GM12875 (cell line): ENCODE measurements around the gene SLIT3.
"Not testable (repeated sequence)": the region's sequence is repeated elsewhere in the genome, so short reads cannot be mapped to it uniquely, and the experiment has no call there.

ENCODE experiments used
- H3K4me3 ChIP-seq: one replicate; pipeline ENCODE4 v1.5.1; 2011; ENCODE audit warnings: low read depth, low read length, control low read depth
- TF ChIP-seq, protein P1 (sequence below): IDR thresholded peaks from 2 replicates; pipeline ENCODE4 v1.5.1; 2011; ENCODE audit warnings: low read depth, mild to moderate bottlenecking, control low read depth, inconsistent platforms, low read length, moderate library complexity, borderline replicate concordance; ENCODE audit not compliant: insufficient read depth

Gene SLIT3

DNA sequence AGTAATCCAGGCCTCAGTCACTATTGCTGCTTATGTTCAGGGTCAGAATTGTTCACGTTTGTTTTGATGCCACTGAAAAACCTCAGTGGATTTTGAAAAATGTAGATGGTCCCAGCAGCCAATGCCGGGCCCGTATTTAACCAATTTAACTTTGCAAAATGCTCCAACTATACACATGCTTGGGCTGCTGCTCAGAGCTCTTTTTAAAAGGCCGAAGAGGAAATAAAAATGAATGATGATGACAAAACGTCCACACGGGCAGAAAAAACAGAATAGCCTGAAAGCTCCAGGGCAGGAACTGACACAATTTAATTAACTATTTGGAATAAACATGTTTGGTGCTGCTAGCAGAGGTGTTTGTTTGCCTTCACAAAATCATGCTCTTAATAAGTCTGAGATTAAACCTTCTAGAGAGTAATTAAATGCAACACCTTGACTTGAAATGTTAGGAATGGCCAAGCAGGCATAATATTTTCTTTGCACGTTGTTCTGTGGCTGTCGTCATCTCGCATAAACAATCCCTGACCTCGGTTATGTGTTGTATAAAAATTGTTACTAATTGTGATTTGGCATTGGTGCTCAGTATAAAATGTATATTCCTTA is 152.7 kb downstream of the SLIT3 start:
- TF ChIP-seq, protein P1, sequence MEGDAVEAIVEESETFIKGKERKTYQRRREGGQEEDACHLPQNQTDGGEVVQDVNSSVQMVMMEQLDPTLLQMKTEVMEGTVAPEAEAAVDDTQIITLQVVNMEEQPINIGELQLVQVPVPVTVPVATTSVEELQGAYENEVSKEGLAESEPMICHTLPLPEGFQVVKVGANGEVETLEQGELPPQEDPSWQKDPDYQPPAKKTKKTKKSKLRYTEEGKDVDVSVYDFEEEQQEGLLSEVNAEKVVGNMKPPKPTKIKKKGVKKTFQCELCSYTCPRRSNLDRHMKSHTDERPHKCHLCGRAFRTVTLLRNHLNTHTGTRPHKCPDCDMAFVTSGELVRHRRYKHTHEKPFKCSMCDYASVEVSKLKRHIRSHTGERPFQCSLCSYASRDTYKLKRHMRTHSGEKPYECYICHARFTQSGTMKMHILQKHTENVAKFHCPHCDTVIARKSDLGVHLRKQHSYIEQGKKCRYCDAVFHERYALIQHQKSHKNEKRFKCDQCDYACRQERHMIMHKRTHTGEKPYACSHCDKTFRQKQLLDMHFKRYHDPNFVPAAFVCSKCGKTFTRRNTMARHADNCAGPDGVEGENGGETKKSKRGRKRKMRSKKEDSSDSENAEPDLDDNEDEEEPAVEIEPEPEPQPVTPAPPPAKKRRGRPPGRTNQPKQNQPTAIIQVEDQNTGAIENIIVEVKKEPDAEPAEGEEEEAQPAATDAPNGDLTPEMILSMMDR: no peak
- H3K4me3 ChIP-seq: no peak overlapping the region

DNA sequence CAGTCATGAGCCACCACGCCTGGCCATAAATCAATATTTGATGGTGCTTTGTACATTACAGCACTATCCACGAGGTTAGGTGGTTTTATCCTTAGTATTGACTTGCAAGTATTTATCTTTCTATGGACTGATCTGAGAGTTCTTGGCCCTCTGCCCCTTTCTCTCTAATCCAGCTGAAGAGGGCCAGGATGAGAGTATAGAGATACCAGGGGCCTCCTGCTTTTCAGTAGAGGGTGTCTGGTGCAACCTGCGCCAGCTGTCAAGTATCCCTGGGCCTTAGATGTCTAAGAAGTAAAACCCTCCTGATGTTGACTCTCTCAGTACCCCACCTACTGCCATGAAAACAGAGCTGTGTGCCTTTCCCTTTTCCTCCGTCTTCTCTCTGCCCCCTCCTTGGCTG is 153.4 kb downstream of the SLIT3 start:
- TF ChIP-seq, protein P1: no peak
- no peak overlapping the region for H3K4me3 ChIP-seq

DNA sequence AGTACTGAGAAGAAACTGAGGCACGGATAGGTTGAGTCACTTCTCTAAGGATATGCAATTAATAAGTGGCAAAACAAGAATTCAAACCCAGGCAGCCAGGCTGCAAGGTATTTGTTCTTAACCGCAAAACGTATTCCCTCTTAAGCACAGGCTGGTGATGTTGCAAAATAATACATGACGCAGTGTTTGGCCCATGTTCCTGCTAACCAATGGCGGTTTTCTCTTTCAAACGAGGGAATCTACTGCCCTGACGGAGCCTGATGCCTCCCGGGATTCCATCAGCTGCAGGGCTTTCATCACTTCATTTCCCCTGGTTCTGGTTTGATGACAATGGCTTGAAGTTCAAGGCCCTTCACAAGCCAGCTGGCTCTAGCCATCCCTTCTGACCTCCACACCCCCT is 154.8 kb downstream of the SLIT3 start:
- TF ChIP-seq, protein P1: no peak
- H3K4me3 ChIP-seq: no peak overlapping the region

DNA sequence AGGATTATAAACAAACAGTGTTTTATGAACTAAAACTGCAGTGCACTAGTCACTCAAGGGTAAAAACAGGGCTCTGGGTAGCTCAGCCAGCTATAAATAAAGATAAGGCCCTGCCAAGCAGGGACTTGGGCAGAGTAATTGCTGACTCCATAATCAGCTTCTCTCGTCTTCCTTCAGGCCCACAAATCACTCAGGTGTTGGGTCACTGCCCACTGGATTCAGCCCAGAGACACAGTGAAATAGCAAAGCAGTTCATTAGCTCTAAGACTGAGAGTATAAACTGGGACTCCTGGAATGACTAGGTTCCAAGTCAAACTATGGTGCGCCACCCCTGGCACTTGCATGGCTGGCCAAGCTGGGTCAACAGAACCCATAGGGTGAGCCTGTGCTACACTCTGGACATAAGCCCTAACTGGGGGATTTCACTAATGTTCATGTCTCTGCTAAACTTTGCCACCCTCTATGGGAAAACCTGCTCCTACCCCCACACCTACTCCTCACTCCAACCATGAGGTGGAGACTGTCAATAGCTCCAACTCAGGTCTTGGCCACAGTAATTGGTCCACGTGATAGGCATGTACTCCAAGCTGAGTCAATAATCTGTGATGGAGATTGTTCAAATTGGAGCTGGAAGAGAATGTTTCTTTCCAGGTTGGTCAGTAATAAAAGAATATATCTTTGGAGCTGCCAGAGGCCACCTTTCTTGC is 158.5 kb downstream of the SLIT3 start:
- no peak overlapping the region for H3K4me3 ChIP-seq
- TF ChIP-seq, protein P1: no peak

DNA sequence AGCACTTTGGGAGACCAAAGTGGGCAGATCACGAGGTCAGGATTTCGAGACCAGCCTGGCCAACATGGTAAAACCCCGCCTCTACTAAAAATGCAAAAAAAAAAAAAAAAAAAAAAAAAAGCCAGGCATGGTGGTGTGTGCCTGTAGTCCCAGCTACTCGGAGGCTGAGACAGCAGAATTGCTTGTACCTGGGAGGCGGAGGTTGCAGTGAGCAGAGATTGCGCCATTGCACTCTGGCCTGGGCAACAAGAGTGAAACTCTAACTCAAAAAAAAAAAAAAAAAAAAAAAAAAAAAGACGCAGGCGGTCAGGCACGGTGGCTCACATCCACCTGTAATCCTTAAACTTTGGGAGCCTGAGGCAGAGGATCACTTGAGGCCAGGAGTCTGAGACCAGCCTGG is 160.7 kb downstream of the SLIT3 start:
- not testable (repeated sequence) for H3K4me3 ChIP-seq

DNA sequence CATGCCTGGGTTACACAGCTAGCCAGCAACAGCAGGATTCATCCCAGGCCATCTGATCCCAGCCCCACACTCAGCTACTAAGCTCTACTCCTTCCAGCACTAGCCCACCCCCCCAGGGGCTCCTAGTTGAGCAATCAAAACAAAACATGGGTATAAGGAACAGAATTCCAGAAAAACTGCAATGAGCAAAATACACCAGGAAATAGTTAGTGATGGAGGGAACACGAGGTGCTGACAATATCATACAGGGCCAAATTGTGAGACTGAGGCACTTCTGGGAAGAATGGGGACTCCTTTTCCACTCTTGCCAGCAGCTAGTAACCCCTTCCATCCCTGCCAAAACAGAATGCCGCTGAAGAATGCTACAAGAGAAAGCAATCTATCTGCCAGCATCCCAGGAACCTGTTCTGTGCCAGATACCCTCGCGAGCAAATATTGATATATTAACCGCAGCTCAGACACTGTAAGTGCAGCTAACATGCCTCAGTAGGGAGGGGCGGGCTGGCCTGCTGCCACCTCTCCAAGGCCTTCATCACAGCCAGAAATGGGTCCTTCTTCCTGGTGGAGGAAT is 161.4 kb downstream of the SLIT3 start:
- no peak overlapping the region for H3K4me3 ChIP-seq
- TF ChIP-seq, protein P1: no peak

DNA sequence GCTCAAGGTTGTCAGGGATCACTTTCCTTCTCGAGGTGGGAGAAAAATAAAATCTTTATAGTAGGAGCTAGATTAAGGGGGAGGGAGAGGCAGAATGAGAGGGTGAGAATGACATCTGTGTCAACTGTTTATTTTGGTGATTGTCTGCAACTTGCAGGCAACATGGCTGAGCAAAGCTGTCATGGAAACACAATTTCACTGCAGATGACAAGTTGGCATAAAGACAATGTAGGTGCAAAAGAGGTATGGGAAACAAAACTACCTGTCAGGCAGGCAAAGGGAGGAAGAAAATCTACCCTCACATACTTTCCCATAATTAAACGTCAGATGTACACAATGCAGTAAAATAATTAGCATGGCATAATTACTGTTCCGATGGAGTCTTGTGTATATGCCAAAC is 167.4 kb downstream of the SLIT3 start:
- H3K4me3 ChIP-seq: no peak overlapping the region
- TF ChIP-seq, protein P1: no peak
